HepG2 (cell line): ENCODE measurements around the gene PLA2R1. TPM values are rescaled to one million over a fixed set of nuclear protein-coding genes. Genes with fewer than 3 reads are reported as not detected.

Experiments
- CAMTA2 ChIP-seq: sonication (generic); formaldehyde crosslinking; IDR thresholded peaks from 2 replicates; pipeline ENCODE4 v1.4.0; 2020; ENCODE audit warnings: mild to moderate bottlenecking, missing genetic modification reagents, borderline replicate concordance
- CHD4 ChIP-seq: fragments of 200-600 bp; sonication (generic); IDR thresholded peaks from 2 replicates; pipeline ENCODE4 v1.7.0; 2017; ENCODE audit warnings: mild to moderate bottlenecking, low read length, borderline replicate concordance
- HMG20B ChIP-seq: conservative IDR thresholded peaks from 2 replicates; pipeline ENCODE4 v1.6.1; 2016; ENCODE audit warnings: missing genetic modification reagents, missing compliant biosample characterization
- MAFK ChIP-seq, 2 experiments: IDR thresholded peaks in 1 of 2; conservative IDR thresholded peaks in 1 of 2; 2 replicates each; pipeline ENCODE4 v1.6.1; 2011; ENCODE audit warnings: improper control_type of control experiment in 2 of 2, low read length in 2 of 2
- MBD4 ChIP-seq: IDR thresholded peaks from 2 replicates; pipeline ENCODE4 v1.6.1; 2012; ENCODE audit warnings: low read length, inconsistent platforms, borderline replicate concordance
- MYC ChIP-seq: sonication (generic); formaldehyde crosslinking; IDR thresholded peaks from 2 replicates; pipeline ENCODE4 v1.9.0; 2021; ENCODE audit warnings: missing genetic modification reagents, borderline replicate concordance
- NFYC ChIP-seq: IDR thresholded peaks from 2 replicates; pipeline ENCODE4 v1.6.1; 2016; ENCODE audit warnings: missing genetic modification reagents, missing compliant biosample characterization
- POGZ ChIP-seq: sonication (generic); formaldehyde crosslinking; IDR thresholded peaks from 2 replicates; pipeline ENCODE4 v1.4.0; 2020; ENCODE audit warnings: mild to moderate bottlenecking, missing genetic modification reagents
- RARA ChIP-seq: IDR thresholded peaks from 2 replicates; pipeline ENCODE4 v1.6.1; 2016; ENCODE audit warnings: missing genetic modification reagents, missing compliant biosample characterization
- U2AF1 ChIP-seq: fragments of 200-400 bp; formaldehyde crosslinking; optimal IDR thresholded peaks from 2 replicates; pipeline ENCODE3; 2017; ENCODE audit warnings: mild to moderate bottlenecking, low read depth, low read length
- YEATS4 ChIP-seq: sonication (generic); formaldehyde crosslinking; IDR thresholded peaks from 2 replicates; pipeline ENCODE4 v1.4.0; 2020; ENCODE audit warnings: missing genetic modification reagents, borderline replicate concordance
- ZFP82 ChIP-seq: sonication (generic); formaldehyde crosslinking; IDR thresholded peaks from 2 replicates; pipeline ENCODE4 v1.5.1; 2020; ENCODE audit warnings: mild to moderate bottlenecking, missing genetic modification reagents, borderline replicate concordance
- ZNF276 ChIP-seq: sonication (generic); formaldehyde crosslinking; IDR thresholded peaks from 2 replicates; pipeline ENCODE4 v1.4.0; 2020; ENCODE audit warnings: mild to moderate bottlenecking, low read depth, missing genetic modification reagents
- ZNF326 ChIP-seq: sonication (generic); formaldehyde crosslinking; IDR thresholded peaks from 2 replicates; pipeline ENCODE4 v1.4.0; 2020; ENCODE audit warnings: missing genetic modification reagents, borderline replicate concordance
- ZNF335 ChIP-seq: sonication (generic); formaldehyde crosslinking; IDR thresholded peaks from 2 replicates; pipeline ENCODE4 v1.4.0; 2020; ENCODE audit warnings: missing genetic modification reagents
- ZNF569 ChIP-seq: sonication (generic); formaldehyde crosslinking; IDR thresholded peaks from 2 replicates; pipeline ENCODE4 v1.5.0; 2020; ENCODE audit warnings: mild to moderate bottlenecking, missing genetic modification reagents, moderate library complexity, borderline replicate concordance
- ZNF691 ChIP-seq: sonication (generic); formaldehyde crosslinking; IDR thresholded peaks from 2 replicates; pipeline ENCODE4 v1.4.0; 2020; ENCODE audit warnings: missing genetic modification reagents, low read depth, mild to moderate bottlenecking, borderline replicate concordance
- ZNF773 ChIP-seq: sonication (generic); formaldehyde crosslinking; IDR thresholded peaks from 2 replicates; pipeline ENCODE4 v1.4.0; 2020; ENCODE audit warnings: missing genetic modification reagents, borderline replicate concordance
- ZNF788 ChIP-seq: sonication (generic); formaldehyde crosslinking; IDR thresholded peaks from 2 replicates; pipeline ENCODE4 v1.5.0; 2020; ENCODE audit warnings: mild to moderate bottlenecking, missing genetic modification reagents, borderline replicate concordance
- polyA plus RNA-seq, 8 experiments: library from polyadenylated mRNA; depleted of rRNA in 3 of 8; stranded (reverse) in 7 of 8; unstranded in 1 of 8; fragments of >200 nt; fragmentation: Illumina TruSeq in 4 of 8; extraction: Trizol in 4 of 8; gene quantifications; 2 replicates each; pipeline versions ENCODE4 v1.2.1 to v1.2.3, GENCODE V29; 2011 to 2016; ENCODE audit warnings: low read depth in 4 of 8, missing spikeins in 1 of 8, mixed read lengths in 1 of 8; ENCODE audit not compliant: insufficient read depth in 1 of 8
- total RNA-seq, 5 experiments: library from RNA; depleted of rRNA; stranded (reverse); fragments of >200 nt; fragmentation: Illumina TruSeq; extraction: Trizol; gene quantifications; 2 replicates each; pipeline ENCODE4 v1.2.3, GENCODE V29; 2016; ENCODE audit warnings: low read depth in 1 of 5
- TF ChIP-seq, protein P1 (sequence below): sonication (generic); formaldehyde crosslinking; IDR thresholded peaks from 2 replicates; pipeline ENCODE4 v1.5.1; 2020; ENCODE audit warnings: missing genetic modification reagents, mild to moderate bottlenecking, borderline replicate concordance
- TF ChIP-seq, protein P2 (sequence below): sonication (generic); formaldehyde crosslinking; IDR thresholded peaks from 2 replicates; pipeline ENCODE4 v1.4.0; 2020; ENCODE audit warnings: missing genetic modification reagents

PLA2R1 gene
- total and polyA plus RNA-seq, 2 of the 13 experiments (the other 11 are each of a cell fraction or from before 2014, with no cell fraction given), result not detected

DNA sequence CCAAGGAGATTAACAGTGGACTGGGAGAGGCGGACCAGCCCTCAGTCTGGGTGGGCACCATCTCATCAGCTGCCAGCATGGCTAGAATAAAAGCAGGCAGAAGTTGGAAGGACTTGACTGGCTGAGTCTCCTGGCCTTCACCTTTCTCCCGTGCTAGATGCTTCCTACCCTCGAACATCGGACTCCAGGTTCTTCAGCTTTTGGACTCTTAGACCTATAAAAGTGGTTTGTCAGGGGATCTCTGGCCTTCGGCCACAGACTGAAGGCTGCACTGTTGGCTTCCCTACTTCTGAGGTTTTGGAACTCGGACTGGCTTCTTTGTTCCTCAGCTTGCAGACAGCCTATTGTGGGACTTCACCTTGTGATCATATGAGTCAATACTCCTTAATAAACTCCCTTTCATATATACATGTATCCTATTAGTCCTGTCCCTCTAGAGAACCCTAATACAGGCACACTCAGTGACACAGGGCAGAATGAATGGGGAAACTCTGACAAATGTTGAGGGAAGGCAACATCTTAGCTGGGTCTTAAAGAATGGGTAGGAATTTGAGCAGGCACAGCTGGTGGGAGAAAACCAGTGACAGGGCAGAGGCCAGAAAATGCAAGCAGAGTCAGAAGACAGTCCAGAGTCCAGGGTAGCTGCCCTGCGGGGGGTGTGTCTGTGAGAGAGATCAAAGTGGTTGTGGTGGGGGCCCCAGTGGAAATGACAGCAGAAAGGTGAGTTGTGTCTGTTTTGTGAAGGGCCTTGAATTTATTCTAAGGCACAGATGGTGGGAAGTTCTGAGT lies 156.3 kb downstream of the PLA2R1 start (continued):
- TF ChIP-seq, protein P1, sequence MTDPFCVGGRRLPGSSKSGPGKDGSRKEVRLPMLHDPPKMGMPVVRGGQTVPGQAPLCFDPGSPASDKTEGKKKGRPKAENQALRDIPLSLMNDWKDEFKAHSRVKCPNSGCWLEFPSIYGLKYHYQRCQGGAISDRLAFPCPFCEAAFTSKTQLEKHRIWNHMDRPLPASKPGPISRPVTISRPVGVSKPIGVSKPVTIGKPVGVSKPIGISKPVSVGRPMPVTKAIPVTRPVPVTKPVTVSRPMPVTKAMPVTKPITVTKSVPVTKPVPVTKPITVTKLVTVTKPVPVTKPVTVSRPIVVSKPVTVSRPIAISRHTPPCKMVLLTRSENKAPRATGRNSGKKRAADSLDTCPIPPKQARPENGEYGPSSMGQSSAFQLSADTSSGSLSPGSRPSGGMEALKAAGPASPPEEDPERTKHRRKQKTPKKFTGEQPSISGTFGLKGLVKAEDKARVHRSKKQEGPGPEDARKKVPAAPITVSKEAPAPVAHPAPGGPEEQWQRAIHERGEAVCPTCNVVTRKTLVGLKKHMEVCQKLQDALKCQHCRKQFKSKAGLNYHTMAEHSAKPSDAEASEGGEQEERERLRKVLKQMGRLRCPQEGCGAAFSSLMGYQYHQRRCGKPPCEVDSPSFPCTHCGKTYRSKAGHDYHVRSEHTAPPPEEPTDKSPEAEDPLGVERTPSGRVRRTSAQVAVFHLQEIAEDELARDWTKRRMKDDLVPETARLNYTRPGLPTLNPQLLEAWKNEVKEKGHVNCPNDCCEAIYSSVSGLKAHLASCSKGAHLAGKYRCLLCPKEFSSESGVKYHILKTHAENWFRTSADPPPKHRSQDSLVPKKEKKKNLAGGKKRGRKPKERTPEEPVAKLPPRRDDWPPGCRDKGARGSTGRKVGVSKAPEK (CRISPR knock-in tag), result no peak; the same call in 1 of the 2 replicates
- TF ChIP-seq U2AF1 (no peak), ZNF326 (no peak), MBD4 (no peak), HMG20B (CRISPR knock-in tag) (peak; percentile 81), ZNF773 (CRISPR knock-in tag) (no peak), YEATS4 (CRISPR knock-in tag) (no peak), ZFP82 (CRISPR knock-in tag) (no peak), MAFK (conservative IDR thresholded peaks at IDR 0.05 in 1 of 2, IDR thresholded peaks at IDR 0.05 in 1 of 2; ENCODE audit: low read length in 2 of 2) (no peak), MYC (CRISPR knock-in tag) (no peak; the same call in 1 of the 2 replicates), NFYC (CRISPR knock-in tag) (no peak), CAMTA2 (CRISPR knock-in tag) (no peak), ZNF788 (no peak; the same call in 1 of the 2 replicates), ZNF276 (CRISPR knock-in tag) (no peak), ZNF335 (CRISPR knock-in tag) (0 out of 2 replicates have a peak, but pooled peaks have one; percentile 21), POGZ (CRISPR knock-in tag) (peak; percentile 73), ZNF569 (CRISPR knock-in tag) (no peak), RARA (peak; percentile 63; the same call in 1 of the 2 replicates), ZNF691 (CRISPR knock-in tag) (no peak), CHD4 (no peak)
- TF ChIP-seq, protein P2, sequence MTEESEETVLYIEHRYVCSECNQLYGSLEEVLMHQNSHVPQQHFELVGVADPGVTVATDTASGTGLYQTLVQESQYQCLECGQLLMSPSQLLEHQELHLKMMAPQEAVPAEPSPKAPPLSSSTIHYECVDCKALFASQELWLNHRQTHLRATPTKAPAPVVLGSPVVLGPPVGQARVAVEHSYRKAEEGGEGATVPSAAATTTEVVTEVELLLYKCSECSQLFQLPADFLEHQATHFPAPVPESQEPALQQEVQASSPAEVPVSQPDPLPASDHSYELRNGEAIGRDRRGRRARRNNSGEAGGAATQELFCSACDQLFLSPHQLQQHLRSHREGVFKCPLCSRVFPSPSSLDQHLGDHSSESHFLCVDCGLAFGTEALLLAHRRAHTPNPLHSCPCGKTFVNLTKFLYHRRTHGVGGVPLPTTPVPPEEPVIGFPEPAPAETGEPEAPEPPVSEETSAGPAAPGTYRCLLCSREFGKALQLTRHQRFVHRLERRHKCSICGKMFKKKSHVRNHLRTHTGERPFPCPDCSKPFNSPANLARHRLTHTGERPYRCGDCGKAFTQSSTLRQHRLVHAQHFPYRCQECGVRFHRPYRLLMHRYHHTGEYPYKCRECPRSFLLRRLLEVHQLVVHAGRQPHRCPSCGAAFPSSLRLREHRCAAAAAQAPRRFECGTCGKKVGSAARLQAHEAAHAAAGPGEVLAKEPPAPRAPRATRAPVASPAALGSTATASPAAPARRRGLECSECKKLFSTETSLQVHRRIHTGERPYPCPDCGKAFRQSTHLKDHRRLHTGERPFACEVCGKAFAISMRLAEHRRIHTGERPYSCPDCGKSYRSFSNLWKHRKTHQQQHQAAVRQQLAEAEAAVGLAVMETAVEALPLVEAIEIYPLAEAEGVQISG (CRISPR knock-in tag), result peak; percentile 29; the same call in 1 of the 2 replicates
